ENCODE data around the gene INPP5A. TPM values are rescaled to one million over a fixed set of nuclear protein-coding genes. Genes with fewer than 3 reads are reported as not detected.
"Not testable (repeated sequence)": the region's sequence is repeated elsewhere in the genome, so short reads cannot be mapped to it uniquely, and the experiment has no call there.

Gene INPP5A
- total RNA-seq, 1 donor from 2014 or later = 35.4 TPM

GRCh38 chr10:132570265-132570664, 32.7 kb downstream of the INPP5A start:
- no peak for DNase-seq (ENCODE audit: low read depth, low spot score)
- Mint-ChIP-seq H3K27ac (ENCODE audit: unreplicated experiment) (no peak overlapping the region), H3K27me3 (ENCODE audit: low read depth) (no peaks in the 10 kb centered on the region), H3K36me3 (ENCODE audit: low read depth) (no peaks in the 10 kb centered on the region), H3K9me3 (no peaks in the 10 kb centered on the region), H3K4me1 (peaks cover 2% of the 10 kb centered on the region), H3K4me3 (no peak overlapping the region)
- TF ChIP-seq, protein P1, sequence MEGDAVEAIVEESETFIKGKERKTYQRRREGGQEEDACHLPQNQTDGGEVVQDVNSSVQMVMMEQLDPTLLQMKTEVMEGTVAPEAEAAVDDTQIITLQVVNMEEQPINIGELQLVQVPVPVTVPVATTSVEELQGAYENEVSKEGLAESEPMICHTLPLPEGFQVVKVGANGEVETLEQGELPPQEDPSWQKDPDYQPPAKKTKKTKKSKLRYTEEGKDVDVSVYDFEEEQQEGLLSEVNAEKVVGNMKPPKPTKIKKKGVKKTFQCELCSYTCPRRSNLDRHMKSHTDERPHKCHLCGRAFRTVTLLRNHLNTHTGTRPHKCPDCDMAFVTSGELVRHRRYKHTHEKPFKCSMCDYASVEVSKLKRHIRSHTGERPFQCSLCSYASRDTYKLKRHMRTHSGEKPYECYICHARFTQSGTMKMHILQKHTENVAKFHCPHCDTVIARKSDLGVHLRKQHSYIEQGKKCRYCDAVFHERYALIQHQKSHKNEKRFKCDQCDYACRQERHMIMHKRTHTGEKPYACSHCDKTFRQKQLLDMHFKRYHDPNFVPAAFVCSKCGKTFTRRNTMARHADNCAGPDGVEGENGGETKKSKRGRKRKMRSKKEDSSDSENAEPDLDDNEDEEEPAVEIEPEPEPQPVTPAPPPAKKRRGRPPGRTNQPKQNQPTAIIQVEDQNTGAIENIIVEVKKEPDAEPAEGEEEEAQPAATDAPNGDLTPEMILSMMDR (conservative IDR thresholded peaks at IDR 0.05) = no peak

GRCh38 chr10:132570771-132571649, 33.4 kb downstream of the INPP5A start:
- TF ChIP-seq, protein P1 (conservative IDR thresholded peaks at IDR 0.05) = no peak
- H3K27ac Mint-ChIP-seq (ENCODE audit: unreplicated experiment) = no peak overlapping the region
- no peak for DNase-seq (ENCODE audit: low read depth, low spot score)
- no peaks in the 10 kb centered on the region for H3K36me3 Mint-ChIP-seq (ENCODE audit: low read depth)
- no peak overlapping the region for H3K4me3 Mint-ChIP-seq
- no peaks in the 10 kb centered on the region for H3K9me3 Mint-ChIP-seq
- no peaks in the 10 kb centered on the region for H3K27me3 Mint-ChIP-seq (ENCODE audit: low read depth)
- peaks cover 8% of the 10 kb centered on the region for H3K4me1 Mint-ChIP-seq

DNA sequence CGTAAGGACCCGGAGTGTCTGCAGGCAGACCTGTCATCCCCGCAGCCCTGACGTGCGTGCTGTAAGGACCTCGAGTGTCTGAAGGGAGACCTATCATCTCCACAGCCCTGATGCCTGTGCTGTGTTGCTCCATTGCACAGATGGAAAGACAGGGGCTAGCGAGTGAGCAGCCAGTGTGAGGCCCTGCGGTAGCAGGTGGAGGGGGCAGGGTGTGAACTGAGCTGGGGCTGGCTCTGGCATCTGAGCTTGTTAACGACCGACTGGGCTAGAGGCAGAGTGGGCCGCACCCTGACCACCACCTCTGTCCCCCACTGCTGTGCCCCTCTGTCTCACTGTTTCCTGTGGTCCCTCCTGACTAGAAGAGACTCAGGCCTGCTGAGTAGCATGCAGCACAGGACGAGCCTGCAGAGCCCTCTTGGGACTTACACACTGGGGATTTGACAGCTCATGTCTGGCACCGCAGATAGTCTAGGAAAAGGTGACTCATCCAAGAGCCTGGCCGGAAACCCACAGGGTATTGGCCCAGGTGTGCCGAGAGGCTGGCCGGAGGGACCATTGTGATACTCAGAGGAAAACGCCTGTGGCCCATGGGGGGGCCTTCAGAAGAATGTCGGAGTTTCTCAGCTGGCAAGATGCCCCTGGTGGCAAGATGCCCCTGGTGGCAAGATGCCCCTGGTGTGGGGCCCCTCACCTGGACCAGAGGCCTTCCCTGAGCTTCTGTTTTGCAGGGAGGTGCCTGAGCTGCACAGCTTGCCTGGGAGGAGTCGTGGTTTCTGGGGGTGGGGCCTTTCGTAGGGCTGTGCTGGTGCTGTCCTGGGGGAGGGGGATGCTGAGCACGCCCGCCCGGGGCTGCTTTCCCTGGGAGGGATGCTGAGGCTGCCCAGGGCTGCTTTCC, 34.3 kb downstream of the INPP5A start:
- no peaks in the 10 kb centered on the region for H3K9me3 Mint-ChIP-seq
- no peak overlapping the region for H3K4me3 Mint-ChIP-seq
- TF ChIP-seq, protein P1 (conservative IDR thresholded peaks at IDR 0.05) = no peak
- no peaks in the 10 kb centered on the region for H3K36me3 Mint-ChIP-seq (ENCODE audit: low read depth)
- peaks cover 8% of the 10 kb centered on the region for H3K4me1 Mint-ChIP-seq
- no peaks in the 10 kb centered on the region for H3K27me3 Mint-ChIP-seq (ENCODE audit: low read depth)
- H3K27ac Mint-ChIP-seq (ENCODE audit: unreplicated experiment) = no peak overlapping the region
- no peak for DNase-seq (ENCODE audit: low read depth, low spot score)

GRCh38 chr10:132572545-132572937, 35.0 kb downstream of the INPP5A start:
- TF ChIP-seq, protein P1 (conservative IDR thresholded peaks at IDR 0.05) = no peak
- Mint-ChIP-seq H3K27me3 (ENCODE audit: low read depth) (no peaks in the 10 kb centered on the region), H3K4me1 (peaks cover 8% of the 10 kb centered on the region), H3K4me3 (no peak overlapping the region), H3K27ac (ENCODE audit: unreplicated experiment) (no peak overlapping the region), H3K36me3 (ENCODE audit: low read depth) (no peaks in the 10 kb centered on the region), H3K9me3 (no peaks in the 10 kb centered on the region)
- no peak for DNase-seq (ENCODE audit: low read depth, low spot score)

GRCh38 chr10:132572946-132573345, 35.4 kb downstream of the INPP5A start:
- H3K27me3 Mint-ChIP-seq (ENCODE audit: low read depth); H3K9me3 Mint-ChIP-seq; DNase-seq (ENCODE audit: low read depth, low spot score); H3K27ac Mint-ChIP-seq (ENCODE audit: unreplicated experiment); H3K4me3 Mint-ChIP-seq; H3K4me1 Mint-ChIP-seq; H3K36me3 Mint-ChIP-seq (ENCODE audit: low read depth): not testable (repeated sequence)
